Stimulated activated CD8-positive, alpha-beta memory T cell treated with anti-CD3 and anti-CD28 coated beads, Interleukin-15, amount 100 ng/mL, for 1 hour (primary cell): ENCODE measurements around the gene ZFYVE28.
"Not testable (repeated sequence)": the region's sequence is repeated elsewhere in the genome, so short reads cannot be mapped to it uniquely, and the experiment has no call there.

Experiments used
- DNase-seq: peaks from one replicate; pipeline ENCODE4 v3.0.0-alpha.2; 2020; ENCODE audit warnings: low read depth

The ZFYVE28 gene

GRCh38 chr4:2417765-2418649, at the start of gene ZFYVE28:
ZFYVE28 (minus strand) TSS chr4:2418645; CDS start chr4:2418323, 322 bp downstream.
- no peak for DNase-seq

GRCh38 chr4:2465544-2465943, 47.1 kb upstream of the ZFYVE28 start:
- DNase-seq: not testable (repeated sequence)

DNA sequence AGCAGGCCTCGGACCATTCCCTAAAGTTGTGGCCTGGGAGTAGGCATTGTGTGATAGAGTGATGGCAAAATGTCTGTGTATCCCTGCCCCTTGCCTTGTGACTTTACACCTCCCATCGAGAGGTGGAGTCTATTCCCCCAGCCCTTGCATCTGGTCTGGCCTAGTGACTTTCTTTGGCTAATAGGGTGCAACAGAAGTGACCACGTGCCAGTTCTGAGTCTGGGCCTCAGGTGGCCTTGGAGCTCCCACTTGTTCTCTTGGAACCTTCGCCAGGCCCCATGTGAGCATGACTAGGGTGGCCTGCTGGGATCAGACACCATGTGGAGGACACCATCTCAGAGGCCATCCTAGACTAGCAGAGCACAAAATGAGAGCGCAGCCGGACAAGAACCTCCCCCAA, 46.6 kb upstream of the ZFYVE28 start:
- DNase-seq: no peak

- DNase-seq: no peak
These were observed 44.7 kb upstream of the ZFYVE28 start for GRCh38 chr4:2462992-2463762.

- no peak for DNase-seq
These were observed 44.0 kb upstream of the ZFYVE28 start for GRCh38 chr4:2462218-2462991.

- DNase-seq: no peak
These were observed 43.0 kb upstream of the ZFYVE28 start for GRCh38 chr4:2461246-2461960.

DNA sequence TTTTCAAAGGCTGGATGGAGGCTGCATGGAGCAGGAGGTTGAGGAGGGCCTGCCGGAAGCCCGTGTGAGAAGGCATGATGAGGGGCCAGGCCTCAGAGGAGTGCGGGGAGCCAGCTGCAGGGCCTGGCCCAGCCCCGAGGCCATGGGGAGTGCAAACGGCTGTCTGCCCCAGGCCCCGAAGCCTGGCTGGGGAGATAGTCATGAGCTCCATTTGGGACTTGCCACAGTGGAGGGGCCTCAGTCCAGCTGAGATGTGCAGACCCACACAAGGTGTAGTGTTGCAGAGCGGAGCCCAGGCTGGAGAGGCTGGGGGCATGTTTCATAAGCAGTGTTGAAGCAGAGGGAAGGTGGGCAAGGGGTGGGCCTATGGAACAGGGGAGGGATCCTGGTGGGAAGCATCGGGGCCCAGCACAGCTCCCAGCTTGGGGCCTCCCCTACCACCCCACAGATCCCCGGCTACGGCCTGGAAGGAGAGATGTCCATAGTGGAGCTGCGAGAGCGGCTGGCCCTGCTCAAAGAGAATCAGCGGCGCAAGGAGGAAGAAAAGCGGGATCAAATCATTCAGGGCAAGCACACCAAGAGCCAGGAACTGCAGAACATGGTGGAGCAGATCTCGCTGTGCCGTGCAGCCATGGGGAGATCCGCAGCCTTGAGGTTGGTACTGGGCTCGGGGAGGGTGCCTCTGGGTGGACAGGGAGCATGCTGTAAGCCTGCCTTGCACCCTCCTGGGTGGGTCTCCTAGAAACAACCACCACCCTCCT, 41.3 kb upstream of the ZFYVE28 start:
- DNase-seq: no peak

DNA sequence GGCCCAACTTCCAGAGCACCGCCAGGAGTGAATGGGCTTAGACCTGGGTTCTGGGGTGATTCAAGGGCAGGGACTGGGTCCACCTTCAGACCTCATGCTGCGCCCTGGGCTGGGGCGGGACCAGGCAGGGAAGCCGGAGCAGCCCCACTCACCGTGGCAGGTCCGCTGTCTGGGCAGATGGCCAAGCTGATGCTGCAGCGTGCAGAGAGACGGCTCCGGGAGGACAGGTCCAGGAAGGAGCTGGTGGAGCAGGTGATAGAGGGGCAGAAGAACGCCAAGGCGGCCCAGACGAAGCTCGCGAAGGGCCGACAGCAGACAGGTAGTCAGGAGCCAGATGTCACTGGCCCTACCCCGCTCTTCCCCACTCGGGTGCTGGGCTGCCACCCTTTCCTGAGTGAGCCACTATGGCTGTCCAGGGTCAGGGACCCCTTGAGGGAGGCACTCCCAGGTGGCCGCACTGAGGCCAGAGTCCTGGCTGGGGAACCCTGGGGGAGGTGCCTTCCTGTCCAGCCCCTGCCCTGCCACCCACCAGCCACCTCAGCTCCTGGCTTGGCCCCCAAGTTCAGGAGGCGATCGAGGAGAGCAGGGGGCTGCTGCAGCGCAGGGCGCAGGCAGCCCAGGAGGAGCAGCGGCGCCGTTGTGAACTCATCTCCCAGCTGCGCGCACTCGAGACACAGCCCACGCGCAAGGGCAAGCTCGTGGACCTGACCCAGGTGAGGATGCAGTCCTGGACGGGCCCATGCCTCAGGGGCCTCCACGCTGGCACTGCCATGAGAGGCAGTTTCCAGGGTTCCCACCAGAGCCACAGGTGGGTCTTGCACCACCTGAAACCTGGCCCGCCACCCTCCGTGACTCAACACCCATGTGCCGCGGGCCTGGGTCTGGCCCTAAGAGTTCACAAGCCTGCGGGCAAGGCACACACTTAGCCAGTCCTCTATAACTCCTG, 40.4 kb upstream of the ZFYVE28 start:
- no peak for DNase-seq

DNA sequence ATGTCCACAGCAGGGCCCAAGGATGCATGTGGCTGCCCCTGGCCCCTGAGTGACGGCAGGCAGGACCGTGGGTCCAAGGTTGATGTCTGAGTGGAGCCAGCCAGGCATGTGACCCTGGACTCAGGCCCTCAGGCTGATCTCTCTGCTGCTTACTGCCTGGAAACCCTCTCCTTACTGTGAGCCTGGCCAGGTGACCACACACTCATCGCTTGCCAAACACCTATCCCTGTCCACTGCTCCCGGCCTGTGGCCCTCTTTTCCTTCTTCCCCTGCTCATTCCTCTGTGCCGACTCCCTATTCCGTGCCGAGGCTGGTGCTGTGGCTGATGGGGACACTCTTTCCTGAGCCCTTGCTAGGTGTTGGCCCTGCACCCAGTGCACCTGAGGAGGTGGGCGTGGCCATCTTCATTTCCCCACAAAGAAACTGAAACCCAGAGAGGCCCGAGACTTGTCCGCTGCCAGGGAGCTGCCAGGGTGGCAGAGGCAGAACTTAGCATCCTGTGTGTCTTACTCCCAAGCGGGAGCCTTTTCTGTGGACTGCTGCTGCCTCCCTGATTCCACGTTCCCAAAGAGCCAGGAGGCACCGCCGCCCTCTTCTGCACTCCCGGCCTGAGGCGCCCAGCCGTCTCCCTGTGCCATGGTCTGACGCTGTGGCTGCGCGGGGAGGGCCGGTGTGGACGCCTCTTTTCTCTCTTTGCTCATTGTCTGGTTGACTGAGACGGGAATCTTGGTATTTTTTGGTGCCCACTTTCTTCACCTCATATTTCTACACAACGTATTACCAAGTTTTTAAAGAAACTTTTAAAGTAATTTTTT, 39.2 kb upstream of the ZFYVE28 start:
- no peak for DNase-seq

DNA sequence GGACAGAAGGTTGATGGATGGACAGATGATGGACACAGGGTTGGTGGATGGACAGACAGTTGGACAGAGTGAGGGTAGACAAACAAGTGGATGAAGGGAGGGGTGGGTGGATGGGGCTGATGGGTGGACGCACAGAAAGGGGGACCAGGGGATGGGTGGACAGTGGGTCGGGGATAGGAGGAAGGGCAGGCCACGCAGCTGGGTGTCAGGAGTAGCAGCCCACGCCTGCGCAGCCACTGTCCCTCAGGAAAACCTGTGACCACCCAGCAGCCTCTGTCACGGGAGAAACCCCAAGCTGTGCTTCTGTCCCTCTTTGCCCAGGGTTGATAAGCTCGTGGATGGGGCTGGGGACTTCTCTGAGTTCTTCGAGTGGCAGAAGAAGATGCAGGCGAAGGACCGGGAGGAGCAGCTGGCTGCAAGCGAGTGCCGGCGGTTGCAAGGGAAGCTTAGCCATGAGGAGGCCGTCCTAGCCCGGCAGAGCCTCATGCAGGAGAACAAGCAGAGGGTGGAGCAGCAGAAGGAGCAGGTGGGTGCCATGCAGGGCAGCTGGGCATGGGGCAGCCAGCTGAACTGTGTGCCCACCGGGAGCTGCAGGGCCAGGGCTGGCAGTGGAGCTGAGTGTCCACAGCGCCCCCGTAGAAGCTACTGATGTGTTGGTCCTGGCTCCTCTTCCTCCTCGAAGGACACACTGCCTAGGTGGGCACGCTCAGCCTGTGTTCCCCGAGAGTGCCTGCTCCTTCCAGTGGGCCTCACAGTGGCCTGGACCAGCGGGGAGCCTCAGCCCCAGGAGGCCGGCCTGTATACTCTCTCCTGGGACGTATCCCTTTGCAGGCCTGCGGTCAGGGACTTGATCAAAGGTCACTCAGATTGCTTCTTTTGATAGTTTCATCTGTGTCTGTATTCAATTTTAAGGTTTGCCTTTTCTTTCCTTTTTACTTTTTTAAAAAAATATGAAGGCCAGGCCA, 33.7 kb upstream of the ZFYVE28 start:
- no peak for DNase-seq

GRCh38 chr4:2451036-2451520, 32.6 kb upstream of the ZFYVE28 start:
- DNase-seq: no peak

GRCh38 chr4:2450394-2451035, 32.1 kb upstream of the ZFYVE28 start:
- no peak for DNase-seq

- DNase-seq: no peak
These were observed 31.3 kb upstream of the ZFYVE28 start for GRCh38 chr4:2449511-2450392.

- DNase-seq: no peak
These were observed 30.6 kb upstream of the ZFYVE28 start for GRCh38 chr4:2449051-2449450.

GRCh38 chr4:2448589-2448988, 30.1 kb upstream of the ZFYVE28 start:
- no peak for DNase-seq
